Nasal cavity respiratory epithelium epithelial cell of viscerocranial mucosa (primary cell): ENCODE results near the gene HEPACAM2. TPM values are rescaled to one million over a fixed set of nuclear protein-coding genes. Genes with fewer than 3 reads are reported as not detected.

Experiments
- total RNA-seq: library from RNA; depleted of rRNA; stranded (reverse); fragments of >200 nt; gene quantifications from 2 replicates; pipeline ENCODE4 v1.2.3, GENCODE V29; 2014

The HEPACAM2 gene
- under 0.01 TPM in 1 of 2 replicates, not detected in the other for total RNA-seq

DNA sequence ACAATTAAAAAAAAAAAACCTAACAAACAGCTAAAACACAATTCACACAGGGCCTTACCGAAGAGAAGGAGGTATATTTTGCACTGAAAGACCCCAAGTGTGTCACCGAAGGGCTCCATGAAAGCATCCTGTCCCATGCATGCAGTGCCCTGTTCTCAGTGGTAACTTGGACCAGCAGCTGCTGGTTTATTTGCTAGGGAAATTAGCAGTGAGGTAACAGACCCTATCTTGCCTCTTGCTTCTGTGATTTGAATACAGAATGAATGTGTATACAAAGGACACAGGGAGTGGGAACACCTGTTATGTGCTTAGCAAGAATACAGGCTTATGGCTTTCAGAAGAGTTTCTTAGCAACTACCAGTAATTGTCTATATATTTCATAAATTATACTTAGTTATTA lies at the start of gene HEPACAM2:
HEPACAM2 (minus strand) TSS at position 160 of the 400 bp plus-strand sequence.

GRCh38 chr7:93231799-93232672 lies 5.8 kb upstream of the HEPACAM2 start, which contains the start of gene VPS50:
Gene VPS50 (plus strand): TSS chr7:93232366. CDS start chr7:93232468, 102 bp downstream.

DNA sequence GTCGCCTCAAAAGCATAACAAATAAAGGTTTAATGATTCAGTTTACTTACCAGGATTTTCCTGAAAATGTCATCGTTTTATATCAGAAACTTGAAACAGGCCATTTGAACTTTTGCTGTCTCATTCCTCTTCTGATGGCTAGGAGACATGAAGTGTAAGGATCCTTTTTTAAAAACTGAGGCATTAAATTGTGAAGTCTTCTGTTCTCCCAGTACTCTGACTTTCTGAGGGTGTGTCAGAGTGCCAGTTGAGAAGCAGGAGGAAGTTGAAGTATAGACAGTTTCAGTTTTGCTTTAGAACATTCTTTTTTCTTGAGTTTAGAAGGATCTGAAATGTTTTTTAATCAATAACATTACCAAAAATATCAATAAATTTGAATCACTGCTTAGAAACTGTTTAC lies 78.1 kb downstream of the HEPACAM2 start, which contains the start of gene SAMD9L:
SAMD9L (minus strand) TSS at position 242 of the 400 bp plus-strand sequence. CDS start 12,414 bp downstream, outside the sequence.

Other genes starting within 250 kb of the HEPACAM2 start
- 7.2 and 19.6 TPM in 2 replicates for gene SAMD9, start 108.5 kb downstream of the HEPACAM2 start, total RNA-seq
- 0.34 and 5.3 TPM in 2 replicates for gene SAMD9L, start 78.1 kb downstream of the HEPACAM2 start, total RNA-seq
- 33.5 and 45.9 TPM in 2 replicates for gene VPS50, start 5.9 kb upstream of the HEPACAM2 start, total RNA-seq